Transverse colon (tissue), 4 donors: ENCODE data around the gene SHISA7. TPM values are rescaled to one million over a fixed set of nuclear protein-coding genes. Genes with fewer than 3 reads are reported as not detected.

Experiments used
- DNase-seq: peaks from one replicate; pipeline ENCODE4 v3.0.0-alpha.2; 2019
- H3K27ac ChIP-seq, 4 donors: fragments of 200-600 bp; sonication (generic); 2 replicates each; pipeline ENCODE4 v1.5.1; 2016 to 2018; ENCODE audit warnings: inconsistent platforms in 4 of 4
- H3K27me3 ChIP-seq: fragments of 200-600 bp; sonication (generic); 2 replicates; pipeline ENCODE4 v1.5.1; 2017; ENCODE audit warnings: inconsistent platforms
- H3K36me3 ChIP-seq, 4 donors: fragments of 200-600 bp; sonication (generic); 2 replicates each; pipeline ENCODE4 v1.5.1; 2017 to 2019; ENCODE audit warnings: inconsistent platforms in 4 of 4
- H3K4me1 ChIP-seq, 4 donors: fragments of 200-600 bp; sonication (generic); 2 replicates each; pipeline ENCODE4 v1.5.1; 2017 to 2020; ENCODE audit warnings: inconsistent platforms in 4 of 4
- H3K4me3 ChIP-seq, 4 donors: fragments of 200-600 bp; sonication (generic); 1 replicate in 1 of 4; 2 replicates in 3 of 4; pipeline versions ENCODE4 v1.5.1 to v1.6.1; 2017 to 2019; ENCODE audit warnings: inconsistent platforms in 4 of 4
- H3K9me3 ChIP-seq, 2 donors: fragments of 200-600 bp; sonication (generic); 2 replicates each; pipeline ENCODE4 v1.5.1; 2017 to 2019; ENCODE audit warnings: inconsistent platforms in 2 of 2
- CTCF ChIP-seq, 5 experiments: fragments of 200-600 bp in 3 of 5; fragments of 450-650 bp in 2 of 5; sonication (generic) in 3 of 5; IDR thresholded peaks; 1 replicate in 2 of 5; 2 replicates in 3 of 5; pipeline ENCODE4 v1.5.1; 2016 to 2017; ENCODE audit warnings: antibody characterized with exemption in 5 of 5, inconsistent platforms in 3 of 5, mild to moderate bottlenecking in 2 of 5, moderate library complexity in 1 of 5
- EP300 ChIP-seq: sonication (generic); formaldehyde crosslinking; IDR thresholded peaks from one replicate; pipeline ENCODE4 v1.6.1; 2017; ENCODE audit warnings: antibody characterized with exemption, low read depth
- POLR2A ChIP-seq: fragments of 450-650 bp; IDR thresholded peaks from one replicate; pipeline ENCODE4 v1.6.1; 2016; ENCODE audit warnings: antibody characterized with exemption, mild to moderate bottlenecking, moderate library complexity
- POLR2AphosphoS5 ChIP-seq, 3 donors: sonication (generic); formaldehyde crosslinking; IDR thresholded peaks; one replicate each; pipeline ENCODE4 v1.6.1; 2016; ENCODE audit warnings: antibody characterized with exemption in 3 of 3
- WGBS, 2 donors: methylation state at CpG; one replicate each; pipeline ENCODE4 v1.1.5; 2018; ENCODE audit warnings: low coverage in 1 of 2; 5-methylcytosine and 5-hydroxymethylcytosine counted together
- in situ Hi-C, 4 donors: fragments of 200-750 bp; cut with MboI; loops; one replicate each; pipeline versions ENCODE4 v1.15.0 to v1.15.1; 2017; ENCODE audit warnings: low sequenced_read_pairs in 3 of 4, low pct_ligation_motif_present in 1 of 4, low pct_unique_long_range_greater_than_20kb in 1 of 4
- intact Hi-C: fragments of 100-400 bp; cut with DNase I; formaldehyde crosslinking; loops from one replicate; pipeline ENCODE4 v1.15.1; 2023; ENCODE audit warnings: low total_unique reads
- total RNA-seq, 4 donors: library from RNA; depleted of rRNA; stranded (reverse); fragments of >200 nt; gene quantifications; one replicate each; pipeline ENCODE4 v1.1.0, GENCODE V29; 2016

The SHISA7 gene
- total RNA-seq, 4 donors from 2014 or later, result 0.75 TPM; not detected in 3

GRCh38 chr19:55467236-55468053 is 24.3 kb upstream of the SHISA7 start:
- Histone ChIP-seq H3K9me3 (no peaks in the 10 kb centered on the region), H3K4me1 (peaks cover 3 to 7% (median 5%) of the 10 kb centered on the region in 4 donors), H3K27ac (no peak overlapping the region), H3K36me3 (no peaks in the 10 kb centered on the region), H3K27me3 (no peaks in the 10 kb centered on the region), H3K4me3 (no peak overlapping the region)
- in situ Hi-C loops (no loop called here), intact Hi-C loops (loop anchor here (2.0 kb wide), 1 partner anchor 37 kb away; no protein-coding TSS in a partner anchor)
- TF ChIP-seq POLR2AphosphoS5 (IDR thresholded peaks at IDR 0.05) (no peak), CTCF (IDR thresholded peaks at IDR 0.05) (peak; percentile 91 to 100 (median 99))
- DNase-seq, result peak; percentile 75
- 33 to 59% methylated on average over 8 to 29 of the region's 29 CpGs for WGBS, 2 donors

- H3K9me3 ChIP-seq, result no peaks in the 10 kb centered on the region
- peaks cover 3 to 12% (median 9%) of the 10 kb centered on the region in 4 donors for H3K4me1 ChIP-seq
- intact Hi-C loops (loop anchor here (2.0 kb wide), 1 partner anchor 39 kb away; no protein-coding TSS in a partner anchor), in situ Hi-C loops (no loop called here)
- H3K4me3 ChIP-seq, result no peak overlapping the region
- no peaks in the 10 kb centered on the region for H3K36me3 ChIP-seq
- no peaks in the 10 kb centered on the region for H3K27me3 ChIP-seq
- no peak overlapping the region for H3K27ac ChIP-seq
- no peak for DNase-seq
- WGBS, 2 donors, result 90 to 100% methylated on average over 1 to 4 of the region's 4 CpGs
- TF ChIP-seq CTCF (IDR thresholded peaks at IDR 0.05), result no peak
- TF ChIP-seq POLR2AphosphoS5 (IDR thresholded peaks at IDR 0.05), result no peak
- no peak for TF ChIP-seq EP300
- TF ChIP-seq POLR2A, result no peak
These were observed 23.1 kb upstream of the SHISA7 start for GRCh38 chr19:55466241-55466614.

GRCh38 chr19:55465460-55466240 is 22.6 kb upstream of the SHISA7 start:
- Histone ChIP-seq H3K9me3 (no peaks in the 10 kb centered on the region), H3K27me3 (no peaks in the 10 kb centered on the region), H3K4me1 (peaks cover 6 to 18% (median 15%) of the 10 kb centered on the region in 4 donors), H3K36me3 (no peaks in the 10 kb centered on the region), H3K27ac (no peak overlapping the region), H3K4me3 (no peak overlapping the region)
- no peak for TF ChIP-seq POLR2A
- no peak for TF ChIP-seq EP300
- no peak for TF ChIP-seq POLR2AphosphoS5 (IDR thresholded peaks at IDR 0.05)
- TF ChIP-seq CTCF (IDR thresholded peaks at IDR 0.05), result no peak
- no peak for DNase-seq
- in situ Hi-C loops, result no loop called here
- intact Hi-C loops, result loop anchor here (2.0 kb wide), 1 partner anchor 39 kb away; no protein-coding TSS in a partner anchor
- 81% methylated on average over 11 of the region's 11 CpGs; no CpG with 5 or more reads in 1 of the 2 donors for WGBS, 2 donors

- no peak for DNase-seq
- Histone ChIP-seq H3K27me3 (no peaks in the 10 kb centered on the region), H3K9me3 (no peaks in the 10 kb centered on the region), H3K4me3 (no peak within 1 kb of the TSS), H3K36me3 (no peaks in the 10 kb centered on the region), H3K27ac (no peak within 1 kb of the TSS), H3K4me1 (peaks cover 9 to 28% (median 22%) of the 10 kb centered on the region in 4 donors)
- intact Hi-C loops (no loop called here), in situ Hi-C loops (no loop called here)
- TF ChIP-seq EP300 (no peak), POLR2AphosphoS5 (IDR thresholded peaks at IDR 0.05) (no peak), POLR2A (no peak), CTCF (IDR thresholded peaks at IDR 0.05) (no peak)
- 71% methylated on average over 14 of the region's 14 CpGs; no CpG with 5 or more reads in 1 of the 2 donors for WGBS, 2 donors
These were observed 21.6 kb upstream of the SHISA7 start, which contains the start of gene C19orf85 for GRCh38 chr19:55464662-55465054. C19orf85 (minus strand) TSS chr19:55464751; CDS start chr19:55464554, 197 bp downstream.
